Measurements from ENCODE around the gene GPHN.

Gene GPHN

DNA sequence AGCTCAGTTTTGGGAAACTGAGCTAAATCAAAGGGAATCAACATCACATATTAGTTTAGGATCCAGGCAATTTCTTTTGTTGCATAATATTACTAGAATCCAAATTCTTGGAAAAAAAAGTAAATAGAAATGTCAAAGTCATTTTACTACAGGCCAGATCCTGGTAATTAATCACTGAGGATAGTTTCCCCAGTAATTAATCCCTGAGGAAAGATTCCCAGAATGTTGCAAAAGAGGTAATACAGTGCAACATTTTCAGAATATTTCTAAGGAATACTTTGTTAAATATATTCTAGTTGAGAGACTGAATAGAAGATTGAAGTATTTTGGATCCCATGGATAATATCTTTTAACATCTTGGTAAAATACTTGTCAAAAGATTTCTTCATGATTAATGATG is 474.3 kb downstream of the GPHN start:
- no peak overlapping the region for H3K4me3 ChIP-seq (ENCODE audit: low read depth in 1 of 2, low read length in 1 of 2)
- H3K36me3 ChIP-seq, result no peaks in the 10 kb centered on the region
- no peak for TF ChIP-seq CTCF (IDR thresholded peaks at IDR 0.05)
- H3K4me1 ChIP-seq (ENCODE audit: control insufficient read depth in 1 of 2, insufficient read depth in 1 of 2, low read depth in 1 of 2, low read length in 1 of 2), result no peaks in the 10 kb centered on the region
- no peak overlapping the region for H3K27ac ChIP-seq
- no peaks in the 10 kb centered on the region for H3K9me3 ChIP-seq
- no peaks in the 10 kb centered on the region for H3K27me3 ChIP-seq

- no peak overlapping the region for H3K27ac ChIP-seq
- no peak for TF ChIP-seq CTCF (IDR thresholded peaks at IDR 0.05)
Observed at GRCh38 chr14:66992776-66993175, 484.8 kb downstream of the GPHN start.

GRCh38 chr14:66993512-66993911 is 485.6 kb downstream of the GPHN start:
- TF ChIP-seq CTCF (IDR thresholded peaks at IDR 0.05), result no peak
- no peaks in the 10 kb centered on the region for H3K36me3 ChIP-seq
- H3K27me3 ChIP-seq, result no peaks in the 10 kb centered on the region
- H3K9me3 ChIP-seq, result no peaks in the 10 kb centered on the region
- no peak overlapping the region for H3K4me3 ChIP-seq (ENCODE audit: low read depth in 1 of 2, low read length in 1 of 2)
- H3K4me1 ChIP-seq (ENCODE audit: control insufficient read depth in 1 of 2, insufficient read depth in 1 of 2, low read depth in 1 of 2, low read length in 1 of 2), result no peaks in the 10 kb centered on the region
- no peak overlapping the region for H3K27ac ChIP-seq

More at GRCh38 chr14:66992776-66993175, 484.8 kb downstream of the GPHN start:
- Histone ChIP-seq H3K27me3 (no peaks in the 10 kb centered on the region), H3K9me3 (no peaks in the 10 kb centered on the region), H3K4me1 (ENCODE audit: control insufficient read depth in 1 of 2, insufficient read depth in 1 of 2, low read depth in 1 of 2, low read length in 1 of 2) (no peaks in the 10 kb centered on the region), H3K36me3 (no peaks in the 10 kb centered on the region), H3K4me3 (ENCODE audit: low read depth in 1 of 2, low read length in 1 of 2) (no peak overlapping the region)

DNA sequence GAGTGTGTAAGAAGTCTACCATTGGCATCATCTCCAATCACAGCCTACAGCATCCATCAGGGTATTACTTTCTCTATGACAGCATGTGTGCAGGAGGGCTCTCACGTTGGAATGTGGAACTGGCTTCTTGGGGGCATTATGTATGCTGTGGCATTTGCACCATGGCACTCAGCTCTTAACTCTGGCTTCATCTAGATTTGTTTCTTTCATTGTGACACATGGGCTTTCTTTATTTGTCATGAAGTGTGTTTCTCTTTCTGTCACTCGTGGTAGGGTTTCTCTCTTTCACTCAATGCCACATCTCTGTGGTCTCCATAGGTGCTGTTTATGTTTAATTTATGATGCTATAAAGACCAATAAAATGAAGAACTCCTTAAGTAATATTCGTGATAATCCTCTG is 490.1 kb downstream of the GPHN start:
- H3K4me3 ChIP-seq (ENCODE audit: low read depth in 1 of 2, low read length in 1 of 2), result no peak overlapping the region
- H3K36me3 ChIP-seq, result no peaks in the 10 kb centered on the region
- H3K27me3 ChIP-seq, result no peaks in the 10 kb centered on the region
- H3K9me3 ChIP-seq, result no peaks in the 10 kb centered on the region
- no peak for TF ChIP-seq CTCF (IDR thresholded peaks at IDR 0.05)
- H3K4me1 ChIP-seq (ENCODE audit: control insufficient read depth in 1 of 2, insufficient read depth in 1 of 2, low read depth in 1 of 2, low read length in 1 of 2), result peaks cover 11 to 31% of the 10 kb centered on the region in 2 experiments
- no peak overlapping the region for H3K27ac ChIP-seq

DNA sequence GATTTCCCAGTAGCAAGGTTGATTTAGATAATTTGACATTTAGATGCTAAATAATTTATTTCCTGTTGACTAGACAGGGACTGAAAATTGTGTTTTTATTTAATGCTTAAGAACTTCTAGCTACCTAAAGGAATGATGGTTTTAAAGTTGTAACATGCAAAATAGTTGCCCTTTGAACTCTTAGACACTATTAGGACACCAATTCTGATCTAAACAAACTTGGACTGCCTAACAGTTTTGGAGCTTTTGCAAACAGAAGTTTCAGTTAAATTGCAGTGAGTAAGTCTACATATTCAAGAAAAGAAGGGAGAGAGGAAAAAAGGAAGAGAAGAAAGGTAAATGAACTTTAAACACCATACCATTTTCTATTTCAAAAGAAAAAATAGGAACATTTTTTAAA is 492.0 kb downstream of the GPHN start:
- peaks cover 11 to 37% of the 10 kb centered on the region in 2 experiments for H3K4me1 ChIP-seq (ENCODE audit: control insufficient read depth in 1 of 2, insufficient read depth in 1 of 2, low read depth in 1 of 2, low read length in 1 of 2)
- no peak overlapping the region for H3K27ac ChIP-seq
- H3K36me3 ChIP-seq, result no peaks in the 10 kb centered on the region
- TF ChIP-seq CTCF (IDR thresholded peaks at IDR 0.05), result no peak
- no peak overlapping the region for H3K4me3 ChIP-seq (ENCODE audit: low read depth in 1 of 2, low read length in 1 of 2)
- H3K9me3 ChIP-seq, result no peaks in the 10 kb centered on the region
- no peaks in the 10 kb centered on the region for H3K27me3 ChIP-seq
